ENCODE measurements around the gene ARHGAP32. TPM values are rescaled to one million over a fixed set of nuclear protein-coding genes. Genes with fewer than 3 reads are reported as not detected.

ARHGAP32 gene
- total RNA-seq, 4 donors from 2014 or later, result 13.5 to 21.9 (median 20.2) TPM

DNA sequence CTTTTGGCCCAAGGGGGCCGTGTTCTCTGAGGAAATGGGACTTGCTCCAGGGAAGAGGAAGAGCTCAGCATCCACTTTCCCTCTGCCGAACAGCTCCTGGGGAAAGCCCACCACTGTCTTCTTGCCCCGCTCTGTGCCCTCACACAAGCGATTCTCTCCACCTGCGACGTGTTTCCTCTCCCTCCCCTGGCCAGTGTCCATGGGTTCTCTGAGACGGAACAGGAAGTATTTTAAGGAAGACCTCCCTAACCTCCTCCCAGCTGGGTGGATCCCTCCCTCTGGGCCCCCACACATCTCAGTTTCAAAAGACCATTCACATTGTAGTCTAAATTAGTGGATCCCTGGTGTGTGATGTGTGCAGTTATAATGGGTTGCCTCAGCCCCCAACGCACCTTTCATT, 251.0 kb downstream of the ARHGAP32 start:
- intact Hi-C loops (cut with DNase I), result no loop called here
- no peak for DNase-seq
- H3K4me3 ChIP-seq (replicated peaks in 1 of 3), result no peak overlapping the region
- H3K36me3 ChIP-seq, result no peaks in the 10 kb centered on the region
- H3K4me1 ChIP-seq, result peaks cover 0 to 8% of the 10 kb centered on the region in 2 donors
- no peaks in the 10 kb centered on the region for H3K9me3 ChIP-seq
- WGBS, 2 donors, result 80 to 82% methylated on average over 8 of the region's 8 CpGs
- H3K27me3 ChIP-seq, result no peaks in the 10 kb centered on the region
- TF ChIP-seq, protein P1, sequence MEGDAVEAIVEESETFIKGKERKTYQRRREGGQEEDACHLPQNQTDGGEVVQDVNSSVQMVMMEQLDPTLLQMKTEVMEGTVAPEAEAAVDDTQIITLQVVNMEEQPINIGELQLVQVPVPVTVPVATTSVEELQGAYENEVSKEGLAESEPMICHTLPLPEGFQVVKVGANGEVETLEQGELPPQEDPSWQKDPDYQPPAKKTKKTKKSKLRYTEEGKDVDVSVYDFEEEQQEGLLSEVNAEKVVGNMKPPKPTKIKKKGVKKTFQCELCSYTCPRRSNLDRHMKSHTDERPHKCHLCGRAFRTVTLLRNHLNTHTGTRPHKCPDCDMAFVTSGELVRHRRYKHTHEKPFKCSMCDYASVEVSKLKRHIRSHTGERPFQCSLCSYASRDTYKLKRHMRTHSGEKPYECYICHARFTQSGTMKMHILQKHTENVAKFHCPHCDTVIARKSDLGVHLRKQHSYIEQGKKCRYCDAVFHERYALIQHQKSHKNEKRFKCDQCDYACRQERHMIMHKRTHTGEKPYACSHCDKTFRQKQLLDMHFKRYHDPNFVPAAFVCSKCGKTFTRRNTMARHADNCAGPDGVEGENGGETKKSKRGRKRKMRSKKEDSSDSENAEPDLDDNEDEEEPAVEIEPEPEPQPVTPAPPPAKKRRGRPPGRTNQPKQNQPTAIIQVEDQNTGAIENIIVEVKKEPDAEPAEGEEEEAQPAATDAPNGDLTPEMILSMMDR (IDR thresholded peaks at IDR 0.05), result no peak
- no peak for TF ChIP-seq POLR2A (IDR thresholded peaks at IDR 0.05)
- no peak overlapping the region for H3K27ac ChIP-seq

DNA sequence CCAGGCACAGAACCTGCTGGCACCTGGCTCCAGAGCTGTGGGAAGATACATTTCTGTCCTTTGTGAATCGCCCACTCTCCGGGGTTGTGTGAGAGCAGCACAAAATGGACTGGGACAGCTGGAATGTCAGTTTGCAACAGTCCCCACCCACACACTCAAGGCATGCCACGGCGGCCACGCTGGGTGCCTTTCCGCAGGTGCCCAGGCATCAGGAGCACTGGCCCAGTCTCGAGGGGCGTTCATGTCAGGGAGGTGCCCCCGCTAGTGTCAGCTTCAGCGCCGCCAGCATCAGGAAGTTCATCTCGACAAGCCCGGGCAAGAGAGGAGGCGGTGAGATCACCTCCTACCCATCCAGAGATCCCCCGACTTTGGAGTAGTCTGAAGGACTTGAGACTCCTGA, 251.5 kb downstream of the ARHGAP32 start:
- no peak for TF ChIP-seq POLR2A (IDR thresholded peaks at IDR 0.05)
- 67 to 71% methylated on average over 10 to 15 of the region's 15 CpGs for WGBS, 2 donors
- intact Hi-C loops (cut with DNase I), result no loop called here
- no peaks in the 10 kb centered on the region for H3K9me3 ChIP-seq
- H3K4me1 ChIP-seq, result peaks cover 0 to 8% of the 10 kb centered on the region in 2 donors
- H3K4me3 ChIP-seq (replicated peaks in 1 of 3), result no peak overlapping the region
- no peaks in the 10 kb centered on the region for H3K27me3 ChIP-seq
- DNase-seq, result no peak
- H3K27ac ChIP-seq, result no peak overlapping the region
- no peaks in the 10 kb centered on the region for H3K36me3 ChIP-seq

DNA sequence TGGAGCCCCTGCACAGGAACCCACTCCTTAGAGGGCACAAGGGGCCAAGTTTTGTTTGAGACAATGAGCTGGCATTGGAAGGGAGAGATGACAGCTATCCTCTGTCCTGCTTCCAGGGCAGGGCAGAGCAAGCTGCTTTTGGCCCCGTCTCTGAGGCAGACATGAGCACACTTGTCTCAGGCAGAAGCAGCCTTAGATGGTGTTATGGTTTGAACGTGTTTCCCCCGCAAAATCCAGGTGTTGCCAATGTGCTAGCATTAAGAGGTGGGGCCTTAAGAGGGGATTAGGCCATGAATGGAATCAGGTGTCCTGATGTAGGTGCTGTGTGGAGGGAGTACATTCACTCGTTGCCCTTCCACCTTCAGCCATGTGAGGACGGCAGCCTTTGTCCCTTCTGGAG, 252.0 kb downstream of the ARHGAP32 start:
- DNase-seq, result no peak
- 74 to 83% methylated on average over 5 of the region's 5 CpGs for WGBS, 2 donors
- no peaks in the 10 kb centered on the region for H3K9me3 ChIP-seq
- intact Hi-C loops (cut with DNase I), result no loop called here
- H3K4me1 ChIP-seq, result peaks cover 0 to 8% of the 10 kb centered on the region in 2 donors
- H3K27me3 ChIP-seq, result no peaks in the 10 kb centered on the region
- no peak overlapping the region for H3K4me3 ChIP-seq (replicated peaks in 1 of 3)
- no peaks in the 10 kb centered on the region for H3K36me3 ChIP-seq
- TF ChIP-seq POLR2A (IDR thresholded peaks at IDR 0.05), result no peak
- TF ChIP-seq, protein P1 (IDR thresholded peaks at IDR 0.05), result no peak
- H3K27ac ChIP-seq, result no peak overlapping the region

DNA sequence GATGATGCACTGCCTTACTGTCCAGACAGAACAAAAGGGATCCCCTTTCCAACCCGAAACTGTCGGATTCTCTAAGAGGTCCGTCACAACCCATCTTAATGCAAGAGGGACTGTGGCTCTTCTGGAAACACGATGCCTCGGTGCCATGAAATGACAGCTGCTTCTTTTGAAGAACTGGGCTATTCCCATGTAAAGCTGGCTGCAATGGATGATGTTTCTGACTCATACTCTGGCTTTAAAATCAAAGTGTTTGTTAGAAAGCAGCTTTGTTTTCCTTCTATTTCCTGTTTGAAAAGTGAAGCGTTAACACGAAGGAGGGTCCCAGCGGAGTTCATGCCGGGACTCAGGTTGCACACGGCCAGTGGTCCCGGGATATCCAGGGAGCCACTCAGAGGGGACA, 252.5 kb downstream of the ARHGAP32 start:
- intact Hi-C loops (cut with DNase I), result no loop called here
- Histone ChIP-seq H3K4me3 (replicated peaks in 1 of 3) (no peak overlapping the region), H3K4me1 (peaks cover 0 to 8% of the 10 kb centered on the region in 2 donors), H3K27me3 (no peaks in the 10 kb centered on the region), H3K27ac (no peak overlapping the region), H3K36me3 (no peaks in the 10 kb centered on the region), H3K9me3 (no peaks in the 10 kb centered on the region)
- TF ChIP-seq POLR2A (IDR thresholded peaks at IDR 0.05), result no peak
- TF ChIP-seq, protein P1 (IDR thresholded peaks at IDR 0.05), result no peak
- 77 to 79% methylated on average over 11 of the region's 11 CpGs for WGBS, 2 donors
- no peak for DNase-seq

DNA sequence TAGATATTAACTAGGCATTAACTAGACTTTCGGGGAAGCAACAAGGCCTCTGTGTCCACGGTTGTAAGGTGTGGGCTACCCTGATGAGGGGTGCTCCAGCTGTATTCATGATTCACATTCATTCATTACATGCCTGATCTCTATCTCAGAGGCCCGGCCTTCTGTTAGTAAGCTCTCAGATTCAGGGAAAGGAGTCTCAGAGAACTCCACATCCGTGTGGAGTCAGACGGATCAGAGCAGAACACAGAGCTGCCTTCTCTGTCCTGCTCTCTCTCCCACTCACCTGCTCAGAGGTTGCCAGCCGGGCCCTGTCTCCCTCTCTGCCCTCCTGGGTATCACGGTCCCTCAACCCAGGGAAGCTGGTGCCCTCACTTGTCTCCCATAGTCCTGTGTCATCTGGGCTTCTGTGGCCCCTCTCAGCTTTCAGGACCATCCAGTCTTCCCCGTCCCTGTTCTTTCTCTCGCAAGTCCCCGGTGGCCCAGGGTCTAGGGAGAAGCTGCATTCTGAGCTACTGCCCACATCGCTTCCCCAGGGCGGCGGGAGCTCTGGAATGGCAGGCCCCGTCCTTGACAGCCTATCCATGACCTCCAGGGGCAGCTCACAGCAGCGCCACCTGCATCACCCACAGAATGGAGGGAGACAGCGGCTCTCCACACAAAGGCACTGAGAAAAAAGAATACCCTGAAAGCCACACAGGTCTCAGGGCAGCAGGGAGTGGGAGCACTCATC, 253.8 kb downstream of the ARHGAP32 start:
- H3K36me3 ChIP-seq, result no peaks in the 10 kb centered on the region
- WGBS, 2 donors, result 91 to 94% methylated on average over 13 to 16 of the region's 16 CpGs
- H3K4me1 ChIP-seq, result peaks cover 0 to 8% of the 10 kb centered on the region in 2 donors
- no peaks in the 10 kb centered on the region for H3K9me3 ChIP-seq
- H3K4me3 ChIP-seq (replicated peaks in 1 of 3), result no peak overlapping the region
- H3K27me3 ChIP-seq, result no peaks in the 10 kb centered on the region
- no peak overlapping the region for H3K27ac ChIP-seq
- intact Hi-C loops (cut with DNase I), result no loop called here
- TF ChIP-seq POLR2A (IDR thresholded peaks at IDR 0.05), result no peak
- TF ChIP-seq, protein P1 (IDR thresholded peaks at IDR 0.05), result no peak
- no peak for DNase-seq

All from thyroid gland (tissue), 4 donors.